Natural killer cell treated with Interleukin-12 subunit alpha and Interleukin-12 subunit beta and Interleukin-15 and Interleukin-18, amount 100 ng/mL, for 72 hours (primary cell): ENCODE measurements around the gene PRM1. TPM values are rescaled to one million over a fixed set of nuclear protein-coding genes. Genes with fewer than 3 reads are reported as not detected.

Experiments used
- ATAC-seq, 2 donors: fragments of 150-1000 bp; cut with Tn5 transposase in 1 of 2; sonication (Bioruptor Pico), chemical (Tn5 transposase) in 1 of 2; 2 replicates each; pipeline ENCODE4 v1.10.0; 2021
- DNase-seq: peaks from one replicate; pipeline ENCODE4 v3.0.0; 2022; ENCODE audit warnings: low spot score
- H3K27ac Mint-ChIP-seq, 2 donors: 1 replicate in 1 of 2; 2 replicates in 1 of 2; pipeline ENCODE4 v1.8.0; 2022; ENCODE audit warnings: mixed read lengths in 2 of 2, mild to moderate bottlenecking in 1 of 2, moderate library complexity in 1 of 2
- H3K27me3 Mint-ChIP-seq, 2 donors: 1 replicate in 1 of 2; 2 replicates in 1 of 2; pipeline ENCODE4 v1.8.0; 2022; ENCODE audit warnings: mixed read lengths in 2 of 2
- H3K36me3 Mint-ChIP-seq: one replicate; pipeline ENCODE4 v1.8.0; 2022; ENCODE audit warnings: mixed read lengths
- H3K4me1 Mint-ChIP-seq, 2 donors: 1 replicate in 1 of 2; 2 replicates in 1 of 2; pipeline ENCODE4 v1.8.0; 2022; ENCODE audit warnings: low read depth in 2 of 2, mixed read lengths in 2 of 2, mild to moderate bottlenecking in 1 of 2
- H3K4me3 Mint-ChIP-seq: one replicate; pipeline ENCODE4 v1.8.0; 2022; ENCODE audit warnings: mixed read lengths
- H3K9me3 Mint-ChIP-seq: 2 replicates; pipeline ENCODE4 v1.8.0; 2022; ENCODE audit warnings: mixed read lengths
- total RNA-seq, 2 donors: library from RNA; stranded (reverse); gene quantifications; one replicate each; pipeline ENCODE4 v1.2.3, GENCODE V29; 2022

The PRM1 gene
- not detected for total RNA-seq

- H3K4me3 Mint-ChIP-seq = no peak within 1 kb of the TSS
- ATAC-seq (no peak), DNase-seq (no peak)
- H3K9me3 Mint-ChIP-seq = no peaks in the 10 kb centered on the region
- no peaks in the 10 kb centered on the region for H3K36me3 Mint-ChIP-seq
- H3K4me1 Mint-ChIP-seq = peaks cover 8 to 10% of the 10 kb centered on the region in 2 donors
- H3K27me3 Mint-ChIP-seq = peaks cover 32% of the 10 kb centered on the region in 2 donors
- peak within 1 kb of the TSS in 1 of 2 donors; percentile 19 for H3K27ac Mint-ChIP-seq
Observed at GRCh38 chr16:11280616-11281522, at the start of gene PRM1. PRM1 (minus strand) TSS chr16:11281330; CDS start chr16:11281238, 92 bp downstream.

GRCh38 chr16:11330526-11331237 is 49.6 kb upstream of the PRM1 start:
- Mint-ChIP-seq H3K36me3 (peaks cover 10% of the 10 kb centered on the region), H3K9me3 (no peaks in the 10 kb centered on the region), H3K27me3 (peaks cover 8 to 21% of the 10 kb centered on the region in 2 donors), H3K27ac (peak overlapping the region; percentile 10 to 77), H3K4me3 (no peak overlapping the region), H3K4me1 (peaks cover 41 to 42% of the 10 kb centered on the region in 2 donors)
- DNase-seq (no peak), ATAC-seq (no peak)

GRCh38 chr16:11329891-11330290 is 48.8 kb upstream of the PRM1 start:
- no peak for DNase-seq
- Mint-ChIP-seq H3K27ac (peak overlapping the region; percentile 10 to 99), H3K36me3 (peaks cover 10% of the 10 kb centered on the region), H3K4me1 (peaks cover 49 to 50% of the 10 kb centered on the region in 2 donors), H3K4me3 (no peak overlapping the region), H3K27me3 (peaks cover 8 to 21% of the 10 kb centered on the region in 2 donors), H3K9me3 (no peaks in the 10 kb centered on the region)
- ATAC-seq = no peak

GRCh38 chr16:11329071-11329491 is 48.0 kb upstream of the PRM1 start:
- ATAC-seq (no peak), DNase-seq (no peak)
- Mint-ChIP-seq H3K9me3 (no peaks in the 10 kb centered on the region), H3K27ac (peak overlapping the region; percentile 98 to 99), H3K4me3 (peak overlapping the region; percentile 95), H3K36me3 (peaks cover 10% of the 10 kb centered on the region), H3K27me3 (peaks cover 8 to 23% of the 10 kb centered on the region in 2 donors), H3K4me1 (peaks cover 54 to 55% of the 10 kb centered on the region in 2 donors)

- Mint-ChIP-seq H3K4me3 (peak overlapping the region; percentile 95), H3K4me1 (peaks cover 54 to 59% of the 10 kb centered on the region in 2 donors), H3K27me3 (peaks cover 8 to 18% of the 10 kb centered on the region in 2 donors), H3K27ac (peak overlapping the region; percentile 98 to 99), H3K36me3 (peaks cover 10% of the 10 kb centered on the region), H3K9me3 (no peaks in the 10 kb centered on the region)
- peak; percentile 84 for DNase-seq
- peak; percentile 81 to 85 for ATAC-seq
Observed at GRCh38 chr16:11328172-11329070, 47.3 kb upstream of the PRM1 start.

GRCh38 chr16:11327277-11328171 is 46.4 kb upstream of the PRM1 start:
- H3K9me3 Mint-ChIP-seq = no peaks in the 10 kb centered on the region
- ATAC-seq (peak; percentile 20 to 68), DNase-seq (peak; percentile 80)
- H3K27ac Mint-ChIP-seq = peak overlapping the region; percentile 98 to 99
- H3K36me3 Mint-ChIP-seq = peaks cover 10% of the 10 kb centered on the region
- peaks cover 54 to 62% of the 10 kb centered on the region in 2 donors for H3K4me1 Mint-ChIP-seq
- peak overlapping the region; percentile 95 for H3K4me3 Mint-ChIP-seq
- H3K27me3 Mint-ChIP-seq = peaks cover 8 to 12% of the 10 kb centered on the region in 2 donors

GRCh38 chr16:11326737-11327276 is 45.7 kb upstream of the PRM1 start:
- H3K36me3 Mint-ChIP-seq = peaks cover 10% of the 10 kb centered on the region
- peaks cover 8 to 12% of the 10 kb centered on the region in 2 donors for H3K27me3 Mint-ChIP-seq
- DNase-seq (no peak), ATAC-seq (no peak)
- H3K4me3 Mint-ChIP-seq = peak overlapping the region; percentile 95
- H3K9me3 Mint-ChIP-seq = no peaks in the 10 kb centered on the region
- peaks cover 54 to 62% of the 10 kb centered on the region in 2 donors for H3K4me1 Mint-ChIP-seq
- H3K27ac Mint-ChIP-seq = peak overlapping the region; percentile 98 to 99

- no peak for ATAC-seq
- H3K27ac Mint-ChIP-seq = peak overlapping the region; percentile 98 to 99
- peaks cover 10% of the 10 kb centered on the region for H3K36me3 Mint-ChIP-seq
- peaks cover 54 to 62% of the 10 kb centered on the region in 2 donors for H3K4me1 Mint-ChIP-seq
- H3K9me3 Mint-ChIP-seq = no peaks in the 10 kb centered on the region
- H3K27me3 Mint-ChIP-seq = peaks cover 8 to 12% of the 10 kb centered on the region in 2 donors
- DNase-seq = no peak
- H3K4me3 Mint-ChIP-seq = peak overlapping the region; percentile 95
Observed at GRCh38 chr16:11326084-11326736, 45.1 kb upstream of the PRM1 start.

- Mint-ChIP-seq H3K27ac (peak overlapping the region; percentile 98 to 99), H3K27me3 (peaks cover 2 to 6% of the 10 kb centered on the region in 2 donors), H3K4me1 (peaks cover 49 to 57% of the 10 kb centered on the region in 2 donors), H3K36me3 (peaks cover 10% of the 10 kb centered on the region), H3K4me3 (peak overlapping the region; percentile 62), H3K9me3 (no peaks in the 10 kb centered on the region)
- ATAC-seq (peak; percentile 81 to 86), DNase-seq (peak; percentile 80)
Observed at GRCh38 chr16:11325404-11326083, 44.4 kb upstream of the PRM1 start.

- Mint-ChIP-seq H3K4me3 (no peak overlapping the region), H3K9me3 (no peaks in the 10 kb centered on the region), H3K27ac (no peak overlapping the region), H3K27me3 (peaks cover 3 to 6% of the 10 kb centered on the region in 2 donors), H3K4me1 (peaks cover 39 to 49% of the 10 kb centered on the region in 2 donors), H3K36me3 (peaks cover 10% of the 10 kb centered on the region)
- DNase-seq (no peak), ATAC-seq (no peak)
Observed at GRCh38 chr16:11323551-11324336, 42.6 kb upstream of the PRM1 start.

- H3K27me3 Mint-ChIP-seq = peaks cover 8 to 9% of the 10 kb centered on the region in 2 donors
- H3K4me3 Mint-ChIP-seq = no peak overlapping the region
- H3K9me3 Mint-ChIP-seq = no peaks in the 10 kb centered on the region
- peaks cover 30 to 43% of the 10 kb centered on the region in 2 donors for H3K4me1 Mint-ChIP-seq
- no peak overlapping the region for H3K27ac Mint-ChIP-seq
- DNase-seq (no peak), ATAC-seq (no peak)
- H3K36me3 Mint-ChIP-seq = peaks cover 5% of the 10 kb centered on the region
Observed at GRCh38 chr16:11322823-11323222, 41.7 kb upstream of the PRM1 start.
